NCI-H345 treated with DMSO at 0.1 percent for 48 hours (cell line): Measurements from ENCODE around the gene GHDC.
"Not testable (repeated sequence)": the region's sequence is repeated elsewhere in the genome, so short reads cannot be mapped to it uniquely, and the experiment has no call there.

Experiments used
- DNase-seq: peaks from one replicate; lab custom pipeline; 2025; ENCODE audit not compliant: unreplicated experiment; lab: John Stamatoyannopoulos, UW

The GHDC gene

DNA sequence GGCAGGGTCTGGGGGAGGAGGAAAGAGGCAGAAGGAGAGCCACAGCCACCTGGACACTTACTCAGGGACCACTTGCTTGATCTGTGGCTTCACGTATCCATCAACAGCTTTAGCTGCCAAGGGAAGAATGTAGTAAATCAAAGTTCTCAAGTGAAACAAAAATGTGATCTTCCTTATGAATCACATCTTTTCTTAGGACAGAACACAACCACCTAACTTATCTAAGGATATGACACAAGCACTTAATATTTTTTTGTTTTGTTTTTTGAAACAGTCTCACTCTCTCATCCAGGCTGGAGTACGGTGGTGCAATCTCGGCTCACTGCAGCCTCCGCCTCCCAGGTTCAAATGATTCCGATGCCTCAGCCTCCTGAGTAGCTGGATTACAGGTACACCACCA, 8.4 kb upstream of the GHDC start:
- DNase-seq = no peak

GRCh38 chr17:42202159-42202558, 7.9 kb upstream of the GHDC start:
- DNase-seq = no peak

DNA sequence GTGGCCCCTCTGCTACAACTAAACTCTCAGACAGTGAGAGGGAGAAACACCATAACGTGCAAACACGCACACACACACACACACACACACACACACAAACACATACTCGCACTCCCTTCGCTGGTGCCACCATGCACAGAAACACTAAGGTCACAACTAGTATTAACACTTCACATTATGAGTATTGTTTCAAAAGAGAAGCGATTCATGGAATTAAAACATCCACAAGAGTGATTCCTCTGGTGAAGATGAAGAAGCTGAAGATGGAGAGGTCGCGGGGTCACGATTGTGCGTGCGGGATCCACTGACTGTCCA, 7.1 kb upstream of the GHDC start:
- no peak for DNase-seq

DNA sequence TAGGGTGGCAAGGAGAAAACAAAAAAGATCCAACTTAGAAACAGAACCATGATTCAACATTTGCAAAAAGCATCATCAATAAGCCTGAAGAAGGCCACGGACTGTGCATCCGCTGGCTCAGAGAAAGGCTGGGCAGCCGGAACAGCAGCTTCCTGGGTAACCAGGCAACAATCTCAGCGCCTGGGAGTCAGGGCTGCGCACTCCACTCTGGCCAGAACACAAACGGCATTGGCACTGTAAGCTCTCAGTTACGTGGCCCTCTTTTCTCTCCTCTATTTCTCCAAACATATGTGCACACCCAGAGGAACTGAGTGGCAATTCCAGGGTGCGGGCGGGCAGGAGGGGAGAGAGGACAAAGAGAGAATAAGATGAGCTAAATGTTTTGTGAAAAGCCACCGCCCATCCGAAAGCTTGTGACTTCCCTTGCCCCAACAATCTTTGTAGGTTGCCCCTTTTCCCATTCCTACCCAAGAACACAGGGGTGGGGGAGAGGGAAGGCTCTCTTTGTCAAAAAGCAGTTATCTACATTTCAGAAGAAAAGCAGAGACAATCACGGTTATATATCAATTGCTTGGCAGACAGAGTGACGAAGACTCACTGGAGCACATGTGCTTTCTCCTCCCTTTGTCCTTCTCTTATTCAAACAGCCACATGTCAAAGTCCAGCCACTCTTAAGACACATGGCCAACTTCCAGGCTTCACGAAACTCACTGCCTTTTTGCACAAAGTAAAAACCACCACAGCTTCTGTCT, 6.6 kb upstream of the GHDC start:
- DNase-seq = no peak

GRCh38 chr17:42199416-42200011, 5.2 kb upstream of the GHDC start:
- no peak for DNase-seq

DNA sequence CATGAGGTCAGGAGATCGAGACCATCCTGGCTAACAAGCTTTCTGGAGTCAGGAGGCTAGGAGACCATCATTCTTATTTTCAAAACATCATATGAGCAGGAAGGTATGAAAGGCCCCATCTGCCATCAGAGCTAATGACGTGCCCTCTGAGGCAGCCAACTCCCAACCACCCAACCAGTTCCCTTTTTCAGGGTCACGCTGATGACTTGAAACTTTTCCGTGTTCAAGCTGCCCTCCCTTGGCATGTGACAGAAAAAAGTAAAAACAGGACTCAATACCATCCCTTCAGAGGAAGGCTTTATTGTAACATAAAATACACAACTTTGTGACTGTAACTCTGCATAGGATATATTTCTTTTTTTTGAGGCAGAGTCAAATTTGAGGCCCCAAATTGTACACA, 4.6 kb upstream of the GHDC start:
- DNase-seq = no peak

- DNase-seq = no peak
Observed at GRCh38 chr17:42197564-42198156, 3.4 kb upstream of the GHDC start.

- DNase-seq = no peak
Observed at GRCh38 chr17:42193216-42193968, 902 bp downstream of the GHDC start.

GRCh38 chr17:42192189-42193126, 1.8 kb downstream of the GHDC start:
- DNase-seq = no peak

- no peak for DNase-seq
Observed at GRCh38 chr17:42191275-42191608, 3.1 kb downstream of the GHDC start.

- DNase-seq = no peak
Observed at GRCh38 chr17:42190491-42191274, 3.6 kb downstream of the GHDC start.

DNA sequence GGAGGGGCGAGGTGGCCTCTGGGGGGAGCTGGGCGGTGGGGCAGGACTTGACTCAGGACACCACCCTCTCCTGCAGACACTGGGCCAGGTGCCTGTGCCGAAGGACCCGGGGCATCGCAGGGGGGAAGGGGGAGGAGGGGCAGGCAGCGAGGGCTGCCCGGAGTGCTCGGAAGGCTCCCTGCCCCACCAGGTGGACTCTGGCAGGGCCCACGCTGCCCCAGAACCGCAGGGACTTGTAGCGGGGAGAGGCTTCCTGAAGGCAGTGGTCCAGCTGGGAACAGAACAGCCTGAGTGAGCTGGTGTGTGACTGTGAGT, 4.7 kb downstream of the GHDC start:
- no peak for DNase-seq

- no peak for DNase-seq
Observed at GRCh38 chr17:42188749-42189650, 5.3 kb downstream of the GHDC start.

DNA sequence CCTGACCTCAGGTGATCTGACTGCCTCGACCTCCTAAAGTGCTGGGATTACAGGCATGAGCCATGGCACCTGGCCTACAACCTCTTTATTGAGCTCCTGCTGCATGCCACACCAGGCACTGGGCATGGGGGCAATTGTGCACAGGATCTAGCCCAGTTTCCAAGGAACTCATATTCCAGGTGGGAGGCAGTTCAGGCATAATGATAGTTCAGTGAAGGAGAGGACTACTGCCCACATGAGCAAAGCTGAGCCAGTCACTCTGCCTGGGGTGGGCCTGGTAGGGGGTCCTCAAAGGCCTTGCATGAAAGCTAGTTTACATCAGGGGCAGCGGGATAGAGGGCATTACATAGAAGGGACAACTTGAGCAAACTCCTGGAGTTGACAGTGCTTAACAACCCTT, 6.5 kb downstream of the GHDC start:
- DNase-seq = no peak

GRCh38 chr17:42186191-42186590, 8.1 kb downstream of the GHDC start:
- DNase-seq = not testable (repeated sequence)

GRCh38 chr17:42185621-42185930, 8.7 kb downstream of the GHDC start:
- no peak for DNase-seq

- DNase-seq = no peak
Observed at GRCh38 chr17:42184713-42185620, 9.3 kb downstream of the GHDC start, which contains the start of gene HCRT. Gene HCRT, minus strand, starts transcription at chr17:42185452. Its CDS starts 87 bp downstream, at chr17:42185365.
